ENCODE data around the gene FAM168A.

DNA sequence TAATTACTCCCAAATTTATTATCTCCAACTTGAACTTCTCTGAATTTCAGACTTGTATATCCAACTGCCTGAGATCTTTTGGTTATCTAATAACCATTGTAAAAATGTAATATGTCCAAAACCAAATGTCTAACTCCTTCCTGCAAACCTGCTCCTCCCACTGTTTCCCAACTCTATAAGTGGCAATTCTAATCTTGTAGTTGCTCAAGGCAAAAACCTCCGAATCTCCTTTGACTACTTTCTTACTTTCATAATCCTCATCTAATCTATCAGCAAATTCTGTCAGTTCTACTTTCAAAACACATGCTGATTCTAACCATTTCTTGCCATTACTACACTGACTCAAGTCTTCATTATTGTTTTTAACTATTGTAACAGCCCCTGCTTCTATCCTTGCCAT lies 55.7 kb downstream of the FAM168A start:
- TF ChIP-seq, protein P1, sequence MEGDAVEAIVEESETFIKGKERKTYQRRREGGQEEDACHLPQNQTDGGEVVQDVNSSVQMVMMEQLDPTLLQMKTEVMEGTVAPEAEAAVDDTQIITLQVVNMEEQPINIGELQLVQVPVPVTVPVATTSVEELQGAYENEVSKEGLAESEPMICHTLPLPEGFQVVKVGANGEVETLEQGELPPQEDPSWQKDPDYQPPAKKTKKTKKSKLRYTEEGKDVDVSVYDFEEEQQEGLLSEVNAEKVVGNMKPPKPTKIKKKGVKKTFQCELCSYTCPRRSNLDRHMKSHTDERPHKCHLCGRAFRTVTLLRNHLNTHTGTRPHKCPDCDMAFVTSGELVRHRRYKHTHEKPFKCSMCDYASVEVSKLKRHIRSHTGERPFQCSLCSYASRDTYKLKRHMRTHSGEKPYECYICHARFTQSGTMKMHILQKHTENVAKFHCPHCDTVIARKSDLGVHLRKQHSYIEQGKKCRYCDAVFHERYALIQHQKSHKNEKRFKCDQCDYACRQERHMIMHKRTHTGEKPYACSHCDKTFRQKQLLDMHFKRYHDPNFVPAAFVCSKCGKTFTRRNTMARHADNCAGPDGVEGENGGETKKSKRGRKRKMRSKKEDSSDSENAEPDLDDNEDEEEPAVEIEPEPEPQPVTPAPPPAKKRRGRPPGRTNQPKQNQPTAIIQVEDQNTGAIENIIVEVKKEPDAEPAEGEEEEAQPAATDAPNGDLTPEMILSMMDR (IDR thresholded peaks at IDR 0.05), result no peak
- TF ChIP-seq POLR2AphosphoS5 (IDR thresholded peaks at IDR 0.05), result no peak
